Left kidney (tissue), 2 donors: ENCODE data around the gene LDHAL6A. TPM values are rescaled to one million over a fixed set of nuclear protein-coding genes. Genes with fewer than 3 reads are reported as not detected.

ENCODE experiments used
- DNase-seq: peaks from one replicate; pipeline ENCODE4 v3.0.0-alpha.2; 2013
- polyA plus RNA-seq: library from polyadenylated mRNA; unstranded; fragments of 120-200 nt; gene quantifications from one replicate; pipeline ENCODE4 v1.2.1, GENCODE V29; 2013; ENCODE audit not compliant: insufficient read length

LDHAL6A gene
- polyA plus RNA-seq, 1 donor: 1.5 TPM

GRCh38 chr11:18490319-18490718 lies 34.7 kb downstream of the LDHAL6A start:
- DNase-seq: no peak

GRCh38 chr11:18490736-18491485 lies 35.3 kb downstream of the LDHAL6A start:
- no peak for DNase-seq

GRCh38 chr11:18491924-18492323 lies 36.3 kb downstream of the LDHAL6A start:
- no peak for DNase-seq

GRCh38 chr11:18492888-18493287 lies 37.2 kb downstream of the LDHAL6A start:
- DNase-seq: no peak

- no peak for DNase-seq
These were observed 37.7 kb downstream of the LDHAL6A start for GRCh38 chr11:18493310-18493709.

GRCh38 chr11:18495271-18495670 lies 39.6 kb downstream of the LDHAL6A start:
- DNase-seq: no peak

- no peak for DNase-seq
These were observed 40.0 kb downstream of the LDHAL6A start for GRCh38 chr11:18495703-18496102.

GRCh38 chr11:18498039-18498438 lies 42.4 kb downstream of the LDHAL6A start:
- DNase-seq: no peak

GRCh38 chr11:18501629-18502028 lies 46.0 kb downstream of the LDHAL6A start:
- no peak for DNase-seq

GRCh38 chr11:18502352-18502751 lies 46.7 kb downstream of the LDHAL6A start:
- no peak for DNase-seq

- DNase-seq: no peak
These were observed 65.5 kb downstream of the LDHAL6A start for GRCh38 chr11:18521122-18521521.

GRCh38 chr11:18522388-18522787 lies 66.7 kb downstream of the LDHAL6A start:
- no peak for DNase-seq

- no peak for DNase-seq
These were observed 67.4 kb downstream of the LDHAL6A start for GRCh38 chr11:18523084-18523483.

- no peak for DNase-seq
These were observed 68.6 kb downstream of the LDHAL6A start for GRCh38 chr11:18524248-18524647.

- DNase-seq: no peak
These were observed 70.5 kb downstream of the LDHAL6A start for GRCh38 chr11:18526130-18526520.

GRCh38 chr11:18526521-18527296 lies 71.1 kb downstream of the LDHAL6A start, which contains the start of gene TSG101:
TSG101 (minus strand) TSS chr11:18526942; CDS start chr11:18526816, 126 bp downstream.
- DNase-seq: peak; percentile 96

- DNase-seq: peak; percentile 5
These were observed 71.9 kb downstream of the LDHAL6A start for GRCh38 chr11:18527512-18527911.

Other genes starting within 250 kb of the LDHAL6A start
- not detected for gene SAA4, start 219.1 kb upstream of the LDHAL6A start, polyA plus RNA-seq
- not detected for gene SAA2, start 207.2 kb upstream of the LDHAL6A start, polyA plus RNA-seq
- not detected for gene SAA1, start 189.6 kb upstream of the LDHAL6A start, polyA plus RNA-seq
- gene HPS5, start 133.7 kb upstream of the LDHAL6A start, polyA plus RNA-seq: 26.9 TPM
- gene GTF2H1, start 133.3 kb upstream of the LDHAL6A start, polyA plus RNA-seq: 67.8 TPM
- 275 TPM for gene LDHA, start 61.3 kb upstream of the LDHAL6A start, polyA plus RNA-seq
- gene LDHC, start 43.5 kb upstream of the LDHAL6A start, polyA plus RNA-seq: 0.15 TPM
- 158 TPM for gene TSG101, start 71.1 kb downstream of the LDHAL6A start, polyA plus RNA-seq
- 27.1 TPM for gene UEVLD, start 132.9 kb downstream of the LDHAL6A start, polyA plus RNA-seq
- 18.2 TPM for gene MISFA, start 143.9 kb downstream of the LDHAL6A start, polyA plus RNA-seq
- 30.5 TPM for gene SPTY2D1, start 178.5 kb downstream of the LDHAL6A start, polyA plus RNA-seq
- gene TMEM86A, start 242.9 kb downstream of the LDHAL6A start, polyA plus RNA-seq: 8.1 TPM